Tibial nerve (tissue), 4 donors: ENCODE data around the gene PEX14.

Source experiments
- CTCF ChIP-seq, 5 experiments: fragments of 200-600 bp in 3 of 5; fragments of 450-650 bp in 2 of 5; sonication (generic) in 3 of 5; IDR thresholded peaks; one replicate each; pipeline ENCODE4 v1.5.1; 2016 to 2019; ENCODE audit warnings: antibody characterized with exemption in 5 of 5, mild to moderate bottlenecking in 3 of 5, moderate library complexity in 2 of 5
- EP300 ChIP-seq, 2 donors: sonication (generic); formaldehyde crosslinking; IDR thresholded peaks; one replicate each; pipeline ENCODE4 v1.6.1; 2017; ENCODE audit warnings: antibody characterized with exemption in 2 of 2, mild to moderate bottlenecking in 1 of 2

GRCh38 chr1:10479296-10479695 lies 4.5 kb downstream of the PEX14 start:
- no peak for TF ChIP-seq CTCF (IDR thresholded peaks at IDR 0.05)
- no peak for TF ChIP-seq EP300 (IDR thresholded peaks at IDR 0.05)
